Measurements from ENCODE around the gene ZBED1. TPM values are rescaled to one million over a fixed set of nuclear protein-coding genes. Genes with fewer than 3 reads are reported as not detected.
"Not testable (repeated sequence)": the region's sequence is repeated elsewhere in the genome, so short reads cannot be mapped to it uniquely, and the experiment has no call there.

ZBED1 gene
- total RNA-seq (2014; rRNA removed; shearing (Covaris generic)): 36.9 and 37.4 TPM in 2 replicates
- polyA plus RNA-seq (2014; cell fraction: nucleus; rRNA removed): 20.9 and 36.3 TPM in 2 replicates

DNA sequence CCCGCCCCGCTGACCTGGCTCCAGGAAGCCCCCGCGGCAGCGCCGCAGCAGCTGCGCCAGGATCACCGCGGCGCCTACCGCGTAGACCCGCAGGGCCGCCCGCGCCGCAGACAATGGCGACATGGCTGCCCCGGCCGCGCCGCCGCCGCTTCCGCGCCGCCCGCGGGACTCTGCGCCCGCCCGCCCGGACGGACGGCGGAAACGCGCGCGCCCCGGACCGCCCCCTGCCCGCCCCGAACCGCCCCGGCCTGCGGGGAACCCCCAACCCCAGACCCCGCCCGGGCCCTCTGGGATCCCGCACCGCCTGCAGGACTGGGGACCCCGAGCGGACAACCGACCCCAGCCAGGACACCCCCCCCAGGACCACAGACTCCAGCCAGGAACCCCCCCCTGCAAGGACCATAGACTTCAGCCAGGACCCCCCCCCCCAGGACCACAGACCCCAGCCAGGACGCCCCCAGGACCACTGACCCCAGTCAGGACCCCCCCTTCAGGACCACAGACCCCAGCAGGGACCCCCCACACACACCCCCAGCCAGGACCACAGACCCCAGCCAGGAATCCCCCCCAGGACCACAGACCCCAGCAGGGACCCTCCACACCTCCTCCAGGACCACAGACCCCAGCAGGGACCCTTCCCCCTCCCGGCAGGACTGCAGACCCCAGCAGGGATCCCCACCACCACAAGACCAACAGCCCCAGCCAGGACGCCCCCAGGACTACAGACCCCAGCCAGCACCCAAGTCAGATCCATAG is at the start of gene ZBED1, which contains the start of gene DHRSX:
ZBED1 (minus strand) TSS at position 174 of the 756 bp plus-strand sequence. CDS start 10,257 bp downstream, outside the sequence.
DHRSX (minus strand) TSS at position 174 of the 756 bp plus-strand sequence; CDS start at position 123, 51 bp downstream.
- peak; percentile 12 for DNase-seq (ENCODE audit: extremely low read depth, low read depth)

DNA sequence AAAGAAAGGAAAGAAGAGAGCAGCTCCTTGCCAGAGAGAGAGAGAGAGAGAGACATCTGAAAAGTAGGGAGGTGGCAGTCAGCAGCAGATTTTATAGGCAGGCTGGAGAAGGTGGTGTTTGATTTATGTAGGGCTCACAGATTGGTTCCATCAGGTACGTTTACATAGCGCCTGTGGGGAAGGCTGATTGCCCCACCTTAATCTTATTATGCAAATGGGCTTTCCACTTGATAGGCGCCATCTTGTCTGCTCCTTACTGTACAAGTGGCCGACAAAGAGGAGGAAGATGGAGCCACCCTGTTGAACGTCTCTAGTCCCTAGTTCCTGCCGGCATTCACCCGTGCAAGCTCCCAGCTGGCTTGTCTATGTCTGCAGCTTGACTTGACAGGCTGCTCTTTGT is 49.1 kb upstream of the ZBED1 start:
- DNase-seq (ENCODE audit: extremely low read depth, low read depth): no peak

DNA sequence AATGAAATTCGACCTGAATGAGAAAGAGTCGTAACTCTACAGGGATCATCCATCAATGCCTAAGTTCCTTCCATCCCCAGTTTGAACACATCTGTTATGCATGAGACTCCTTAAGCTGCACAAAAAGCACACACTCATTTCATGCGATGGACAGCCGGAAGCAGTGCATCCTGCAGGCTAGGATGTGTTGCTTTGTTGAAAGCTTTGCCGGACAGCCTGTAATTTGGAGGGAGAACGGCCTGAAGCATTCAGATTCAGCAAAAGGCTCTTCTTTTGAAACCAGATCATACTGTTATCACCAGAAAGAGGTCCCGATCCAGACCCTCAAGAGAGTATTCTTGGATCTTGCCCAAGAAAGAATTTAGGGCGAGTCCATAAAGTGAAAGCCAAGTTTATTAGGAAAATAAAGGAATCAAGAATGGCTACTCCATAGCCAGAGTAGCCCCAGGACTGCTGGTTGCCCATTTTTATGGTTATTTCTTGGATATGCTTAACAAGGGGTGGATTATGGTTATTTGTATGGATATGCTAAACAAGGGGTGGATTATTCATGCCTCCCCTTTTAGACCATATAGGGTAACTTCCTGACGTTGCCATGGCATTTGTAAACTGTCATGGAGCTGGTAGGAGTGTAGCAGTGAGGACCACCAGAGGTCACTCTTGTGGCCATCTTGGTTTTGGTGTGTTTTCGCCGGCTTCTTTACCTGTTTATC is 48.1 kb upstream of the ZBED1 start:
- no peak for DNase-seq (ENCODE audit: extremely low read depth, low read depth)

GRCh38 chrX:2547736-2548135 is 47.0 kb upstream of the ZBED1 start:
- no peak for DNase-seq (ENCODE audit: extremely low read depth, low read depth)

DNA sequence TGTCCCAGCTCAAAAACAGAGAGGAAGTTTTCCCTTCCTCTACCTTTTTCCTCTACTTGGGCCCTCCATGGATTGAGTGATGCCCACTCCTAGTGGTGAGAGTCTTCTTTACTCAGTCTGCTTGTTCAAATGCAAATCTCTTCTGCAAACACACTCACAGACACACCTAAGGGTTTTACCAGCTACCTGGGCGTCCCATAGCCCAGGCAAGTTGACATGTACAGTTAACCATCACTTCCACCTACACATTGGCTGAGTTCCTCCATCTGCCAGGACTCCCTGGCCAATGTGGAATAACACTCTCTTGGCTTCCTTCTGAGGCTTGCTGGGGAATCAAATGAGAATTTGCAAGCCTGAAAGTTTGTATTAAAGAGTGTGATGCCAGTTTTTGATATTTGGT is 45.7 kb upstream of the ZBED1 start:
- no peak for DNase-seq (ENCODE audit: extremely low read depth, low read depth)

GRCh38 chrX:2545144-2545543 is 44.4 kb upstream of the ZBED1 start:
- no peak for DNase-seq (ENCODE audit: extremely low read depth, low read depth)

GRCh38 chrX:2542826-2543521 is 42.2 kb upstream of the ZBED1 start:
- DNase-seq (ENCODE audit: extremely low read depth, low read depth): no peak

DNA sequence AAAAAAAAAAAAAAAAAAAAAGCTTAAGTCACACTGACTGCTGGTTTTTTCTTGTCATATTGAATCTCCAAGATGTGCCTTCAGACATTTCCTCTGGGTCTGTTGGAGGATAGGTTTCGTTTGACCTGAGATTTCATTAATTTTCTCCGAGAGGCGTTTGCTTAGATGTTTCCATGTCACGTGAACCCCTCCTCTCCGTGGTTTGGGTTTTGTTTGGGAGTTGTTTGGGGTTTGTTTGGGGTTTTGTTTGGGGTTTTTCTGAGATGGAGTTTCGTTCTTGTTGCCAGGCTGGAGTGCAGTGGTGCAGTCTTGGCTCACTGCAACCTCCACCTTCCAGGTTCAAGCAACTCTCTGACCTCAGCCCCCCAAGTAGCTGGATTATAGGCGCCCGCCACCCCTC is 40.8 kb upstream of the ZBED1 start:
- no peak for DNase-seq (ENCODE audit: extremely low read depth, low read depth)

GRCh38 chrX:2540426-2540947 is 39.7 kb upstream of the ZBED1 start:
- DNase-seq (ENCODE audit: extremely low read depth, low read depth): no peak

- DNase-seq (ENCODE audit: extremely low read depth, low read depth): no peak
These were observed 38.8 kb upstream of the ZBED1 start for GRCh38 chrX:2539586-2539985.

- DNase-seq (ENCODE audit: extremely low read depth, low read depth): no peak
These were observed 37.4 kb upstream of the ZBED1 start for GRCh38 chrX:2538031-2538757.

DNA sequence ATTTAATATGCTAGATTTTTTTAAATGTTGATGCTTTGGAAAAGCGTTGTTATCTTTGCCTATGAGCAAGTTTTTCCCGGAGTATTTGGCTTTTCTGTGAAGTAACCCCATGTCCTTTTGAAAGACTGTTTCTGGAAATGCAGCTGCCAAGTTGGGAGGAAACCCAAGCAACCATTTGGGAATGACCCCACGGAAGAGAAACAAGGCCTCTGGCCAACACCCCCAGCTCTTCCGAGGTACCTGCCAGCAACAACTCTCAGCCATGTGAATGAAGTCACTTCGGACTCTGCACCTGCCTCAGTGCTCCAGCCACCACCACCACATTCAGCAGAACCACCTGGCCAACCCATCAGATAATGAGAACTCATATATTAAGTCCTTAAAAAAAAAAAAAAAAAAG is 36.2 kb upstream of the ZBED1 start:
- no peak for DNase-seq (ENCODE audit: extremely low read depth, low read depth)

DNA sequence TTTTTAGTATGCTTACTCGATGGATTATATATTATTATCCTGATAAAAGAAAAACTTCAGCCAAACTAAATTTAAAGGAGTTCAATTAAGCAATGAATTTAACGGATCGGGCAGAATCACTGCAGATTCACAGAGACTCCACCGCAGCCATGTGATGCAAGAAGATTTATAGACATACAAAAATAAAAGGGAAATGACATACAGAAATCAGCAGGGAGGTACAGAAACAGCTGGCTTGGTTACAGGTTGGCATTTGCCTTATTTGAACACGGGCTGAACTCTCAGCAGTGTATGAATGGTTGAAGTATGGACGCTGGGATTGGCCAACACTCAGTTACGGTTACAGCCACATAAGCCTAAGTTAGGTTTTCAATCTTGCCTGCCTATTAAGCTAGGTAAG is 35.4 kb upstream of the ZBED1 start:
- no peak for DNase-seq (ENCODE audit: extremely low read depth, low read depth)

- not testable (repeated sequence) for DNase-seq (ENCODE audit: extremely low read depth, low read depth)
These were observed 33.7 kb upstream of the ZBED1 start for GRCh38 chrX:2534261-2535021.

DNA sequence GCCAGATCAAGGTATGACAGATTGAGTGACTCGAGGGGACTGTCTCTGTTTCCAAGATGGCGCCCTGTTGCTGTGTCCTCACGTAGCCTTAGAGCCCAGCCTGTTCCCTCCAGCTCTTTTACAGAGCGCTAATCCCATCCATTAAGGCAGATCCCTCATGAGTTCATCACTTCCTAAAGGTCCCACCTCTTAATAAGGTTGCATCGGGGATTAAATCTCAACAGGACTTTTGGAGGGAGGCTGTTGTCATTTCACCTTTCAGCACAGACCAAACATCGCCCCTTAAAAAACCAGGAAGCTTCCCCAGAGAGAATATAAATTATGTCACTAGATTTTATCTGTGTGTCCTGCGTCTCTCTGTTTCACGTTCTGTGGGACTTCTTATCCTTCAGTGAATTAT is 32.6 kb upstream of the ZBED1 start:
- DNase-seq (ENCODE audit: extremely low read depth, low read depth): no peak

GRCh38 chrX:2526390-2526789 is 25.6 kb upstream of the ZBED1 start:
- no peak for DNase-seq (ENCODE audit: extremely low read depth, low read depth)

- DNase-seq (ENCODE audit: extremely low read depth, low read depth): no peak
These were observed 23.1 kb upstream of the ZBED1 start for GRCh38 chrX:2523911-2524310.

DNA sequence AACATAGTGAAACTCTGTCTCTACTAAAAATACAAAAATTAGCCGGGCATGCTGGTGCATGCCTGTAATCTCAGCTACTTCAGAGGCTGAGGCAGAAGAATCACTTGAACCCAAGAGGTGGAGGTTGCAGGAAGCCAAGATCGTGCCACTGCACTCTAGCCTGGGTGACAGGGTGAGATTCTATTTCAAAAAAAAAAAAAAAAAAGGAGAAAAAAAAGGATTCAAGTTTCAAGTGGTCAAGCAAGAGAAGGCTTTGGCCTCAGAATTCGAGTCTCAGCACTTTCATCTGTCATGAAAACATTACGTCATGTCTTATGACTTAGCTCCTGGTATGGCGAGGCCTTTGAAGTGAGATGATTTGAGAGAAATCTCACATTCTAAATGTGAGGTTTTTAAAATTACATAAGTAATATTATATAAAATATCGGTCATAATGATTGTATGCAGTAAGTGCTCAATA is 21.2 kb upstream of the ZBED1 start:
- DNase-seq (ENCODE audit: extremely low read depth, low read depth): no peak

- no peak for DNase-seq (ENCODE audit: extremely low read depth, low read depth)
These were observed 20.5 kb upstream of the ZBED1 start for GRCh38 chrX:2521092-2521926.
